Right ventricle myocardium inferior (tissue), 1 donor: ENCODE measurements around the gene SCGB3A1. TPM values are rescaled to one million over a fixed set of nuclear protein-coding genes. Genes with fewer than 3 reads are reported as not detected.
A peak's percentile ranks its signal among the peaks of the same experiment; 100 is the strongest.

Source experiments
- ATAC-seq: fragments of 200-7000 bp; cut with Tn5 transposase; one replicate; pipeline ENCODE4 v1.9.1; 2020; ENCODE audit warnings: mild to moderate bottlenecking, moderate library complexity
- DNase-seq: peaks from one replicate; pipeline ENCODE4 v3.0.0; 2021; ENCODE audit errors: missing footprints
- intact Hi-C: fragments of 100-400 bp; cut with DNase I; formaldehyde crosslinking; loops from one replicate; pipeline ENCODE4 v1.11.0; 2022
- long read RNA-seq: library from polyadenylated mRNA; unstranded; transcript quantifications from one replicate; pipeline ENCODE4 v2.0.0, GENCODE V29; 2021
- total RNA-seq: library from RNA; stranded (reverse); fragmentation: NEBNext Ultra II Directional; extraction: Animal tissue kit (Norgen Biotek cat#: 25700); gene quantifications from one replicate; pipeline ENCODE4 v1.2.1, GENCODE V29; 2021
- donor health status: DM: no; HTN: yes; CAD: no; lungs with severe emphysema.

Gene SCGB3A1
- not detected for total RNA-seq
- long read RNA-seq: 0 reads

- intact Hi-C loops: no loop called here
- DNase-seq (no peak), ATAC-seq (no peak)
Observed at GRCh38 chr5:180591311-180591887, at the start of gene SCGB3A1. TSS of gene SCGB3A1 (minus strand) at chr5:180591499. CDS start at chr5:180591462, 37 bp downstream.

- intact Hi-C loops: no loop called here
- DNase-seq: no peak
Observed at GRCh38 chr5:180640611-180640860, 49.2 kb upstream of the SCGB3A1 start.

GRCh38 chr5:180639741-180640610, 48.7 kb upstream of the SCGB3A1 start:
- DNase-seq (peak; percentile 65), ATAC-seq (no peak)
- intact Hi-C loops: no loop called here

More at GRCh38 chr5:180640611-180640860, 49.2 kb upstream of the SCGB3A1 start:
- ATAC-seq: no peak

DNA sequence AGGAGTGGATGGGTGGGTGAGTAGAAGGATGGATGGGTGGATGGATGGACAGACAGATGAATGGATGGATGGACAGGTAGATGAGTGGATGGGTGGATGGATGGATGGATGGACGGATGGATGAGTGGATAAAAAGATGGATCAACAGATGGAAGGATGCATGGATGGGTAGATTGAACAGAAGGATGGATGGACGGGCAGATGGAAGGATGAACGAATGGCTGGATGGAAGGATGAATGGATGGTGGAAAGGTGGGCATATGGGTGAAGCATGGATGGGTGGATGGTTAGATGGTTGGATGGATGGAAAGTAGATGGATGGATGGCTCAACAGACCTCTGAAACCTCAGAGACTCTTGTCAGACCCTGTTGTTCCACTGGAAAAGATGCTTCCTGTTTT, 48.0 kb upstream of the SCGB3A1 start:
- no peak for DNase-seq
- intact Hi-C loops: no loop called here
- ATAC-seq: no peak

DNA sequence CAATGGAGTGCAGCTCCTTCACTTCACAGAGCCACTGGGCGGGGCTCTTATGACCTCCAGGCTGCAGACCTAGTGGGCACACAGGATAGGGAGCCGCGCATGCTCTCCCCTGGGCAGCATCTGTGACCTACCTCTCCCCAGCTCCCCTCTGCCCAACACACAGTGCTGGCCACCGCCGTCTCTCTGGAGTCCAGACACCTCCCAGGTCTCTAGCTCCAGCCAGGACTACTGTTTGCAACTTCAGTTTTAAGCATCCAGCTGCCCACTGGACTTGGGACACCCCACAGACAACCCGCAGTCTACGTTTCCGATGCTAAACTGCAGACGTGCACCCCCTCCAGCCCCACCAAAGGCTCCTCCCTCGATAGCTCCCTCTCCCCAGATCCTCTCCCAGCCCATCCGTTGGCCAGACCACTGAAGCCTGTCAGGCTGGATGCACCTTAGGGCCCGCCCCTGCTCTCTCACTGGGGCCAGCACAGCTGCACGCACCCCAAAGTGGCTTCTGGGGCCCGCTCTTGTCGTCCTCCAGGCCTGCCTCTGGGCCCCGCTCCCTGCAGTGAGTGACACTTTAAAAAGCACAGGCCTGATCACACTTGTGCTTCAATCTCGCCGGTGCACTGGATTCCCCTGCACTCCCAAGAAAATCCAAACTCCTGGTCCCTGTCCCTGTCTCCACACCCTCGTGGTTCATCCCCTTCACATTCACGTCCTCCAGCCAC, 46.8 kb upstream of the SCGB3A1 start:
- no peak for ATAC-seq
- intact Hi-C loops: no loop called here
- peak; percentile 70 for DNase-seq

GRCh38 chr5:180636403-180637075, 45.2 kb upstream of the SCGB3A1 start:
- no peak for ATAC-seq
- peak; percentile 66 for DNase-seq
- intact Hi-C loops: no loop called here

DNA sequence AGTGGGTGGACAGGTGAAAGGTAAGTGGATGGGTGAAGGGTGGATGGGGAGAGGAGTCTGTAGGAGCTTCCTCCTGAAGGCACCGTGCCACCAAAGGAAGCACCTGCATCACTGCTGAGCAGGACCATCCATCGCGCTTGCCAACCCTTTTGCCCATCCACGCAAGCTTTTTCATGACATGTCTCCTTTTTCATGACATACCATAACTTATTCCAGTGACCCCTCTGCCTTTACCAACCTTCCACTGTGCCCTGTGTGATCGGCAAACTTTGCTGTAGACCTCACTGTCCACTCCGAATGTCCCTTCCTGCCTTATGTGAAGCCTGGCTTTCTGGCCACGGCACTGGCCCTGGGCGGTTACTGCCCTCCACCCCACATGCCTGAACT, 44.7 kb upstream of the SCGB3A1 start:
- ATAC-seq (no peak), DNase-seq (peak; percentile 37)
- intact Hi-C loops: no loop called here

- DNase-seq (peak; percentile 40), ATAC-seq (no peak)
- intact Hi-C loops: no loop called here
Observed at GRCh38 chr5:180633283-180634177, 42.2 kb upstream of the SCGB3A1 start.

GRCh38 chr5:180632768-180633167, 41.5 kb upstream of the SCGB3A1 start:
- DNase-seq: peak; percentile 57

DNA sequence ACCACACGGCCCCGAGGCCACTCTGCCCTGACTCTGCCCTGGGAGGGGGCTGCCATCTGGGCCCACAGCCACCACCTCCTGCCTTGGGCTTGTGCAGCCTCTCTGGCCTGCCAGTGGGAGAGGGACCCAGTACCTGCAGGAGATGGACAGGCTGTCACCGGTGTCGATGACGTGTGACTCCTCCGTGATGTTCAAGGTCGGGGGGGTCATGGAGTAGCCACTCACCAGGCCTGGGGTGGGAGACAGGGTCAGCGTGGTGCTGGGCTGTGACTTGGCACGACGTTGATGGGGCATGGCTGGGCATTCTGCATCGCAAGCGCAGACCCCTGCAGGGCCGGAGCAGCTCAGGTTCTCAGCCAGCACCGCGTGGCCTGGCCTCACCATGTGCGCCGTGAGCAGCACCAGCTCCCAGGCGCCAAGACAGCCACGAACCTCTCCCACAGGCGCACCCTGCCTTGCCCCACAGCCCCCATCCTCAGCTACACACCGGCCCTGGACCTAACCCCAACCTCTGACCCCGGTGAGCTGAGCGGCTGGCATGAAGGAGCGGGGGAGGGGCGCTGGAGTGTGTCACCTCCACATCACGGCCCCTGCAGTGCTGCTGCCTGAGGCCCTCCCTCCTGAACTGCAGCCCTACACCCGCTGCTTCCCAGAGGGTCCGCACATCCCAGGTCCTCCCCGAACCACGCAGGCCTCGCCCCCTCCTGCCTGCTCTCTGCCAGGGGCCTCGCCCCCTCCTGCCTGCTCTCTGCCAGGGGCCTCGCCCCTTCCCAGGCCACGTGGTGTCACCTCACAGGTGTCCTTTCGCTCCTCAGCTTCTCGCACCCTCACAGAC, 40.5 kb upstream of the SCGB3A1 start:
- ATAC-seq: no peak
- DNase-seq: peak; percentile 61
- intact Hi-C loops: no loop called here

More at GRCh38 chr5:180632768-180633167, 41.5 kb upstream of the SCGB3A1 start:
- intact Hi-C loops: no loop called here
- ATAC-seq: peak; percentile 8

DNA sequence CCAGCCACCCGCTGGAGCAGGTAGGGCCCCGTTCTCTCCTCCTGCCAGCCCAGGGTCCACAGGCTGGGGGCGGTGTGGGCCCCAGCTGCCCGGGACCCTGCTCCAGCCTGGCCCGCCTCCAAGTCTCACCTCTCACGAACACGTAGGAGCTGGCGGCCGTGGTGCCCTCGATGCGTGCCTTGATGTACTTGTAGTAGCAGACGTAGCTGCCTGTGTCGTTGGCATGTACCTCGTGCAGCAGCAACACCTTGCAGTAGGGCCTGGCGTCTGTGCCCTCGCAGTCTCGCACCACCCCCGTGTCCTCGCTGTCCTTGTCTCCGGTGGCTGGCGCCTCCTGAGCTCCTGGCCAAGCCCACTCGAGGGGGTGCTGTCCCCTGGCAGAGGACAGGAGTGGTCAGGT, 39.1 kb upstream of the SCGB3A1 start:
- ATAC-seq (no peak), DNase-seq (peak; percentile 57)
- intact Hi-C loops: no loop called here

- DNase-seq: peak; percentile 37
- intact Hi-C loops: no loop called here
- no peak for ATAC-seq
Observed at GRCh38 chr5:180629831-180630382, 38.6 kb upstream of the SCGB3A1 start.

GRCh38 chr5:180628827-180629750, 37.8 kb upstream of the SCGB3A1 start:
- DNase-seq (peak; percentile 60), ATAC-seq (no peak)
- intact Hi-C loops: no loop called here

DNA sequence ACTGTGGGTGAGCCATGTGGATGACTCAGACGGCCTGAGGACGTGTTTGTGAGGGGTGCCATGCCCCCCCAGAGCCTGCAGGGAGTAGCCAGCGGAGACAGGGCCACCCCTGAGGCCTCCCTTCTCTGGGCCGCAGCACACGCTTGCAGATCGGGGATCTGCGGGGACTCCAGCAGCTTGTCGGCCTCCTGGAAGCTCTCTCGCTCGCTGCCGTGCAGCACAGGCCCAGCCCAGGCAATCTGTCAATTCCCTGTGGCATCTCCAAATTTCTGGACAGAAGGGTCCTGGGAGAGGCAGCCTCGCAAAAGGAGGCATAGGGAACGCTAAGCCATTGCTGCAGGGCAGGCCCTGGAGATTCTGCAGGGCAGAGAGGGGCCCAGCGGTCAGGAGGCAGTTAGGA, 36.9 kb upstream of the SCGB3A1 start:
- ATAC-seq (no peak), DNase-seq (no peak)
- intact Hi-C loops: no loop called here

DNA sequence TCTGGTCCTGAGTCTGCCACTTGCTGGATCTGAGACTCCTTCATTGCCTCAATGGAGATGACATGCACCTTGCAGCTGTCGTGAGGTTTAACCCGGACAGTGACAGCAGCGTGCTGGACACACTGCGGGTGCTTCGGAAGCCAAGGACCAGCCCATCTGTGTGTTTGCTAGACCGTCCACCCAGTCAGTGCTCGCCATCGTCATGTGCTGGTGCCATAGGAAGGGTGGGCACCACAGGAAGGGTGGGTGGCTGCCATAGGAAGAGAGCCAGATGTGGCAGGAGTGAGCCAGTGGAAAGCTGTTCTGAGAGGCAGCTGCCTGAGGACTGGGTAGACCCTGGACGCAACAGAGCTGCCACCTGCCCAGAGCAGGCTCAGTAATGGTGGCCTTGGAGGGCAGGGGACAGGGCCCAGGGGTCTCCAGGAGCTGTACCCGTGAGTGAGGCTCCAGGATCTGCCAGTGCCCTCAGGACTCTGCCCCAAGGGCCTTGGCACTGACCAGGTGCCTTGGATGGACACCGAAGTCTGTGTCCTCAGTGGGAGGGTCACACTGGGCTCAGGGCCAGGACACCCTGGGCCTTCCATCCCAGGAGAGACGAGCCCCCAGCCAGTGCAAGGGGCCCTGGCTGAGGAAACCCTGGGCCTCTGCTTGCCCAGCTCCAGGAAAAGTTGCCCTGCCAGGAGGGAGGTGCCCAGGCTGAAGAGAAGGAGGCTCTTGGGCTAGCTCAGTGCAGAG, 36.3 kb upstream of the SCGB3A1 start:
- ATAC-seq (no peak), DNase-seq (peak; percentile 52)
- intact Hi-C loops: no loop called here
